Activated CD8-positive, alpha-beta memory T cell treated with anti-CD3 and anti-CD28 coated beads for 1 hour (primary cell): ENCODE results near the gene PDIK1L.
"Not testable (repeated sequence)": the region's sequence is repeated elsewhere in the genome, so short reads cannot be mapped to it uniquely, and the experiment has no call there.

ENCODE experiments used
- DNase-seq, 2 donors: peaks; one replicate each; pipeline ENCODE4 v3.0.0-alpha.2; 2020; ENCODE audit warnings: low read depth in 1 of 2; ENCODE audit errors: extremely low read depth in 1 of 2

Gene PDIK1L

DNA sequence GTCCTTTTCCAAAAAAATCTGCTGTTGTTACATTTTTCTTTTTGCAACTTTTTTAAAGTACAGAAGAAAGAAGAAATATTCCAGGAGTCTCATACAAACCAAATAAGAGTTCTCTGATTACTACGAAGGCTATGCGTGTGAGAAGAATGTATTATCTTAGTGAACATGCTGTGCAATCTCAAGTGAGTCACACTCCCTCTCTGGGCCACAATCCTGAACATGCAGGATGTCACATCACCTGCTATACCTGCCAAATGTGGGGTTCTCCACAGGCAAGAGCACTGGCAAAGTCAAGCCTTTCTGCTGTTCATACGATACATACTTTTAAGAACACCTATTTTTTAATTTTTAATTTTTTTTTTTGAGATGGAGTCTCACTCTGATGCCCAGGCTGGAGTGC is 22.5 kb upstream of the PDIK1L start:
- DNase-seq = no peak

DNA sequence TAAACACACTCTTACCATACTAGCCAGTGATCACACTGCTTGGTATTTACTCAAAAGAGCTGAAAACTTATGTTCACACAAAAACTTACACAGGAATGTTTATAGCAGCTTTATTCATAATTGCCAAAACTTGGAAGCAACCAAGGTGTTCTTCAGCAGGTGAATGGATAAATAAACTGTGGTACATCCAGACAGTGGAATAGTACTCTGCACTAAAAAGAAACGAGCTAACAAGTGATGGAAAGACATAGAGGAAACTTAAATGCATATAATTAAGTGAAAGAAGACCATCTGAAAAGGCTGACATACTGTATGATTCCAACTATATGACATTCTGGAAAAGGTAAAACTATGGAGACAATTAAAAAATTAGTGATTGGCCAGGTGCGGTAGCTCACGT is 20.7 kb upstream of the PDIK1L start:
- DNase-seq = no peak

DNA sequence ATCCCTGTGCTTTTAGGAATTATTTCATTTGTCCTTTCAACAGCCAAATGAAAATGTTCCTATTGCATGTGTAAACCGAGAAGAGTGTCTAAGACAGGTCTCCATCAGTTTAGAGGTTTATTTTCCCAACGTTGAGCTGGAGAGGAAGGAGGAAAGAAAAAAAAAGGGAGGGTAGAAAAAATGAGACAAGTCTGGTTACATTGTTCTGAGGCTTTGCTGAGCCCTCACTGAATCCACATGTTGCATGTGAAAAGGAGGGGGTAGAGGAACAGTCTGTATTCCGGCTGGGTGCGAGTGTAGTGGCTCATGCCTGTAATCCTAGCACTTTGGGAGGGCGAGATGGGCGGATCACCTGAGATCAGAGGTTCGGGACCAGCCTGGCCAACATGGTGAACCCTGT is 19.2 kb upstream of the PDIK1L start:
- no peak for DNase-seq

DNA sequence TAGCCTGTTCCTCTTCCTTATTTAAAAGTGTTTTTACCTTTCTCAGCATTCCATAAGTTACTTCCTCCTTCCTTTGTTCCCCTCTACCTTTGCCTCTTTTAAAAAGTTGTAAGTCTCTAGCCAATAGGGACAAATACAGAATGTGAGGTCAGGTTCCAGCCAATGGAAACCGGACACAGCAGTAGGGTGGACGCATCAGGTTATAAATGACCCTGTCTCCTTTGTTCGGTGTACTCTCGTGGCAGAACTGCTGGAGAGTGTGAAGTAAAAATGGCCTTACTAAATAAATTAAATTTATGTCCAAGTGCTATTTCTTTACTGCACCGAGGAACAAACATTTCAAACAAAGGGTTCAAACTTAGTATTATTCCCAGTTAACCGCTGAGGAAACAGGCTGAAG is 18.1 kb upstream of the PDIK1L start:
- DNase-seq = not testable (repeated sequence)

DNA sequence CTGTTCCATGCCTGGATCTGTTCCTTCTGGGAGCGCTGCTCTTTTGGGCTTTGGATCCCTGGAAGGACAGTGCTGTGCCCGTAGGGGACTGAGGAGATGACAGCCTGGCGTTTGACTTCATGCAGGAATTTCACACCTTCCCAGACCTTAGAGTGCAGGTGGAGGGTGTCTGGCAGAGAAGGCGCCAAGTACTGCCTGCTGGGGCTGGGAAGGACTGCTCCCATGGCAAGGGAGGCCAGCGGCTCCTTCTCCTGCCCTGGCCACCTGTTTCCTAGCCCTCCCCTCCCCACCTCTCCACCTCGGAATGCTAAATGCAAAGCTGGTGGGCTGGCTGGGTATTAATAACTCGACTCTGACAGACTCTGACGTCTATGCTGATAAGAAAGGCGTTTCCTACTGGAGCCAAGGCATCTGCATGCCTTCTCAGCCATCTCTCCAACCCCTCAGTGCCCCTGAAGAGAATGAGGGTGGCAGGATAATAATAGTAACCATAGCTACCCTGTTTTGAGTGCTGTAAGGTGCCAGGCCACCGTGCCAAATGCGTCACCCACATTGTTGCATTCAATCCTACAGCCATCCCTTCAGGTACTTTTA is 17.5 kb upstream of the PDIK1L start:
- DNase-seq = no peak

DNA sequence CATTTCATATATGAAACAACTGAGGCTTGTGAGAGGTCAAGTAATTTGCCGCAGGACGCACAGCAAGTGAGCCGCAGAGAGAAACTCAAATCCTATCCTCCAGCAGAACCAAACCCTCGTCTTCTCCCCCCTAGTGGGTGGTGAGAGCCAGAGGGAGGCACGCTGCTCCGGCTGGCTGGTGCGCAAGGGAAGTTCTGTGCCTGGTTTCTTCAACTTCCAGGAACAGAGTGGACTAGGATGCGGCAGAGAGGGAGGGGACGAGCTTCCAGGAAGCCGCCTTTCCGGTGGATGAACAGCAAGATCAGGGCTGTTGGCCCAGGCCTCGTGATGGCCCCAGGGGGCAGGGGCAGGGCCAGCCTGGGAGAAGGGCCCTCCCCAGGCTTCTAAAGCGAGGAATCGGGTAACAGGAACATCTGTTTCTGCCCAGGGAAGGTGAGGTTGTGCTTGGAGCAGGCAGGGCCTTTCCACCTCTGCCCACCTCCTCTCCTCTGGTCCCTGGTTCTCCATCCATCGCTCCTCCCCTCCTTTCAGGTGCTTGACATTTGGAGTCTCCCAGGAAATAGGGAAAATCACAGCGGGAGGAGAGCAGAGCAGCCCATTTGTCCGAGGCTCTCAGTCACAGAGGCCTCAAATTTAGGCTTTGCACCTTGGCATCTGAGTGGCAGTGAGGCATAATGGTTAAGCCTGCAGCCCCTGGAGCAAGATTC is 16.8 kb upstream of the PDIK1L start:
- DNase-seq = no peak

DNA sequence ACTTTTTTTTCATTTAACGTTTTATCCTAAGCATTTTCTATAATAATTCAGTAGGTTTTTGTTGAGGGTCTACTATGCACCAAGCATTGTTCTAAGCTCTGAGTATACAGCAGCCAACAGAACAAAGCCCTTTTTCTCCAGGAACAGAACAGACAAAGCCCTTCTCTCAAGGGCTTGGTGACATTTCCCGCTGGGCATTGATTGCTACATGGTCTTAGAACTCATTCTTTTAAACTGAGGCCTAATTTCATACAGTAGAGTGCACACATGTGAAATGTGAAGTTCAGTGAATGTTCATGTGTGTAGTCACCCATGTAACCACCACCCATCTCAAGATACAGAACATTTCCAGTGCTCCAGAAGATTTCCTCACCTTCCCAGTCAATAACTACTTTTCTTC is 15.2 kb upstream of the PDIK1L start:
- no peak for DNase-seq

DNA sequence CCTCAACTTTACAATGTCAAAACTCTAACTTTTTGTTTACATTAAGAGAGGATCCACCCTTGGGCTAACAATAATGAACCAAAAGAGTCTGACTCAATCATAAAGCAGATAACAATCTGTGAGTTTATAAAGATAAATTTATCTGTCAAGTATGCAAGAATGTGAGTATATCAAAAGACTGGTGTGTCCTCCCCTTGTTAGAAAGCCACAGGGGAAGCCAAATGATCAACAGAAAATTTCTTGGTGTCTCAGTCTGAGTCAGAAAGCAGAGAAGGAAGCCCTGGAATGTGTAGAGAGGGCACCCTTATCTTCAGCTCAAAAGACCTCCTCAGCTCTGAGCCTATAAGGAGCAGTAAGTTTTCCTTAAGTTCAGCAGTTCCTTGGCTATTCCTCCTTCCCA is 13.9 kb upstream of the PDIK1L start:
- DNase-seq = no peak

DNA sequence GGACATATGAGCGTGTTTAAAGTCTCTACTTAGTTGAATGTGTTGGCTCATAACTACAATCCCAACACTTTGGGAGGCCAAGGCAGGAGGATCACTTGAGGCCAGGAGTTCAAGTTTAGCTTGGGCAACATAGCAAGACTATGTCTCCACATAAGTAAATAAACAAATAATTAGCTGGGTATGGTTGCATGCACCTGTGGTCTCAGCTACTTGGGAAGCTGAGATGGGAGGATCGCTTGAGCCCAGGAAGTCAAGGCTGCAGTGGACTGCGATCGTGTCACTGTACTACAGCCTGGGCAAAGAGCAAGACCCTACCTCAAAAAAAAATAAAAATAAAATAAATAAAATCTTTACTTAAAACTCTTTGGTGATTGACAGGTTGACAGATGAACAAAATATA is 13.0 kb upstream of the PDIK1L start:
- DNase-seq = no peak

DNA sequence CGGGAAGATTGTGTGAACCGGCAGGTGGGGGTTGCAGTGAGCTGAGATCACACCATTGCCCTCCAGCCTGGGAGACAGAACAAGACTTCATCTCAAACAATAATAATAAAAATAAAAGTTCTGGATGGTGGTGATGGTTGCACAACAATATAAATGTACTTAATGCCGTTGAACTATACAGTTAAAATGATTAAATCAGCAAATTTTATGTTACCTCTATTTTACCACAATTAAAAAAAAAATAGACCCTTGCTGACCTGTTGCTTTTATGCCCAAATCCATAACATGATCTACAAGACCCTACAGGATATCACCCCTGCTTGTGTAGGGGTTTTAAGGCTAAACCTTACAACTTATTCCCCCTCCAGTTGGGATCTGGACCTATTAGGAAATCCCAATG is 11.8 kb upstream of the PDIK1L start:
- DNase-seq = no peak

DNA sequence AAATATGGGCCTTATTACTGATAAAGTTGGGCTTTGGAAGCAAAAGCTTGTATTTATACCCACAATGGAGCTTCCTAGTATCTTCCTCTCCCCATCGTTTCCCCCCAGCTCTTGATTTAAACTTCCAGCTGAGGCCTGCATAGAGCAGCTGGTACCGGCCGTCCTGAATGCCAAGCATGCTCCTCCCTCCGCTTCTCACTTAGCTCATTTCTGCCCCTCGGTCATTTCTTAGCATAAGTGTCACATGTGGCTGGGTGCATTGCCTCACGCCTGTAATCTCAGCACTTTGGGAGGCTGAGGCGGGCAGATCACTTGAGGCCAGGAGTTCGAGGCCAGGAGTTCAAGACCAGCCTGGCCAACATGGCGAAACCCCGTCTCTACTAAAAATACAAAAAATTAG is 11.4 kb upstream of the PDIK1L start:
- DNase-seq = not testable (repeated sequence)

DNA sequence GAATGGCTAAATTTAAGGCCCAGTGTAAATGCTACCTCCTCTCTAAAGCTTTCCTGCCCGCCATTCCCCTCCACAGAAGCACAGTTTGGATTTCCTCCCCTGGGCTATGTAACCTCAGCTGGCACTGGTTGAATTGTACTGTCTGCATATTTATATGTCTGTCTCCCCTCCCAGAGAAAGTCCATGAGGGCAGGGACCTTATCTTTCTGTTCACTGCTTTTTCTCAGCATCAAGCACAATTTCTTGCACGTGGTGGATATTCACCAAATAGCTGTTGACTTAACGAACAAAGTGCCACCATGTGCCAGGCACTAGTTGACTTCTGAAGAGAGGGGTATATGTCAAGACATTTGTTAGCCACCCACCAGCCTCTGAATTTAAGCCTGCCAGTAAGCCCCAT is 9.5 kb upstream of the PDIK1L start:
- no peak for DNase-seq

DNA sequence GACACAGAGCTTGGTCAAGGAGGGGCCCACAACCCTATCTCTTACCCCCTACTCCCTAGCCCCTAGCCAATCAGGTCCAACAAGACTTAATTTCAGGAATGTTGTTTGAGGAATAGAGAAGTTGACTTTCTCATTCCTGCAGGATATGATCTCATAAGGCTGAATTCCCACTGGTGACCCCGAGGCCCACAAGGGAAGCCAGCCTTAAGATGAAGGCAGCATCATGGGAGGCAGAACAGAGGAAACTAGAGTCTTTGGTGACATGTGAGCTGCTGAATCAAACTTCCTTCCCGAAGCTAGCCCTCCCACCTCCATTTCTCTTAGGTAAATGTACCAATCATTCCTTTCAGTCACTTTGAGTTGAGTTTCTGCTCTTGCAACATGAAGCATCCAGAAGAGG is 9.1 kb upstream of the PDIK1L start:
- DNase-seq = no peak

DNA sequence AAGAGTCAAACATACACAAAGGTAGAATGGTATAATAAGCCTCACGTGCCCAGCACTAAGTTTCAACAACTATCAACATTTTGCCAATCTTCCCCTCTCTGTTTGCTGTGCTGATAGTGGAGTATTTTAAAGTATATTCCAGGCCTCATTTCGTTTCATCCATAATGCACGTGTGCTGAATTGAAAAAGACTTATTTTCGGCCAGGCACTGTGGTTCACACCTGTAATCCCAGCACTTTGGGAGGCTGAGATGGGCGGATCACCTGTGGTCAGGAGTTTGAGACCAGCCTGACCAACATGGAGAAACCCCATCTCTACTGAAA is 6.4 kb upstream of the PDIK1L start:
- not testable (repeated sequence) for DNase-seq

DNA sequence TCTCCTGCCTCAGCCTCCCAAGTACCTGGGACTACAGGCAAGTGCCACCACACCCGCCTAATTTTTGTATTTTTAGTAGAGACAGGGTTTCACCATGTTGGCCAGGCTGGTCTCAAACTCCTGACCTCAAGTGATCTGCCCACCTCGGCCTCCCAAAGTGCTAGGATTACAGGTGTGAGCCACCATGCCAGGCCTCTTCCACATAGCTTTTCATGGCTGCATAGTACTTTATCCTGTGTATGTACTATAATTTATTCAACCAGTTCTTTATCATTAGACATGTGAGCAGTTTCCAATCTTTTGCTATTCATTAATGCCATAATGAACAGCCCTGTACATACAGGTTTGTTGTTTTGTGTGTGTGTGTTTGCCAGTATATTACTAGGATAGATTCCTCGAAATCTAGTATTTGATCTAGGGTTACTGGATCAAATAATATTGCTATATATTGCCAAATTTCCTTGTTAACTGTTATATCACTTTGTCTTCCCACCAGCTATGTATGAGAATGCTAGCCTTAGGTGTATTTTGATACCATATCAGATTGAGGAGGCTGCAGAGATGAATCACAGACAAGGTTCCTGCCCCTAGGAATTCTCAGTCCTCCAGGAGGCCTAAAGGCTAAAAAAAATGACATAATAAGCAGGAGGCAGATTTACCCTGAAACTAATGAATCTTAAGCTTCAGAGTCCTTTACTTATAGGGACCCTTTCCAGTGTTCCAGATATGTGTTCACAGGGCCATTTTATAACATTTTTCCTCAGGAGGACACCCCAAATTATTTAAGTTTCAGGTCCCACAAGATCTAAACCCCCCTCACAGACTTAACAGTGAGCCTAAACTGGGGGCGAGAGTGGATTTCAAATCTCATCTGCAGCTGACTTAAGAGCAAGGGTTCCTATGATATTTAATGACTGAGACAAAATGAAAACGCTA is 2.1 kb upstream of the PDIK1L start:
- no peak for DNase-seq

DNA sequence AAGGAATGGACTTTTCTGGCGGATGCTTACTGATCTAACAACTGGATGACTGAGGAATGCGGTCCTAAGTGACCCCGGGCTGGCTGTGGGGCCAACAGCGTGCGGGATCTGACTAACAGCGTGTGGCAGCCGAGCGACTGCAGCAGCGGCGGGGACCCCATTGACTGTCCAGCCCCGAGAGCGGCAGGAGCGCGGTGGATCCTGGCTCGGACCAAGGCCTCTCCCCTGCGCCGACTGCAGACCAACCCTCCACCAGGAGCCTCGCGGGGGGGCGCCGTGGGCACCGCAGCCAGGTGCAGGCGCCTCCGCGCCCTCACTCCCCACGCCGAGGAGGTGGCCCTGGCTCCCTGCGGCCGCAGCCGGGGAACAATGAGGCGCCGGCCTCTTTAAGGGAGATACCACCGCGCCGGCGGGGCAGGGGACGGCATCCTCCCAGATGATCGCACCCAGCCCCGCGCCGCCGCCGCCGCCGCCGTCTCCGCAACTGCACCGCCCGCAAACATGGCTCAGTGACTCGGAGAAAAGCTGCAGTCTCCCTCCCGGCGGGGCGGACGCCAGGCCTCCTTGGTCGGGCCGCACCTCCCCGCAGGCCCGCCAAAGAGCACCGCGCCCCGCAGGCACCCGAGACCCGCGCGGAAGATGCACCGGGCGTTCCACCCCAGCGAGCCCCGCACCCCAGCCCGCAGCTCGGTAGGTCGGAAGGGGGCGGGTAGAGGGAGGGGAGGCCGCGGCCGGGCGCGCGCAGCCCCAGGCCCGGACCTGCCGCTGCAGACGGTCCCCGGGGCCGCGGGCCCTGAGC is 694 bp upstream of the PDIK1L start:
- DNase-seq = peak; percentile 19 to 64

DNA sequence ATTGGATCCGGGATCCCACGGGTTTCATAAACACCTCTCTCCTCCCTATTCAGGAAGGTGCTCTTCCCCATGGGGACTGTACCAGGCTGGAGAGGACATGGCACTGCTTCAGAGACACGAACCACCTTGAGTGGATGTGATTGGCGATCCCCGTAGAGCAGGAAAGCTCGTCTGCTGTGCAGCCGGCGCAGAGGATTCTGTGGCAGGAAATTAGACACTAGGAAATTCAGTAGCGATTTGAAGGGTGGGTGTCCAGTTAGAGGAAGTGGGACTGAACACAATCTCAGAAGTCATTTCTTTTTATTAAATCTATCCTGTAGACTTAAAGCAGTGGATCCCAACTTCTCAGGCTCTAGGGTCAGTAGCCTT is 767 bp downstream of the PDIK1L start:
- no peak for DNase-seq

DNA sequence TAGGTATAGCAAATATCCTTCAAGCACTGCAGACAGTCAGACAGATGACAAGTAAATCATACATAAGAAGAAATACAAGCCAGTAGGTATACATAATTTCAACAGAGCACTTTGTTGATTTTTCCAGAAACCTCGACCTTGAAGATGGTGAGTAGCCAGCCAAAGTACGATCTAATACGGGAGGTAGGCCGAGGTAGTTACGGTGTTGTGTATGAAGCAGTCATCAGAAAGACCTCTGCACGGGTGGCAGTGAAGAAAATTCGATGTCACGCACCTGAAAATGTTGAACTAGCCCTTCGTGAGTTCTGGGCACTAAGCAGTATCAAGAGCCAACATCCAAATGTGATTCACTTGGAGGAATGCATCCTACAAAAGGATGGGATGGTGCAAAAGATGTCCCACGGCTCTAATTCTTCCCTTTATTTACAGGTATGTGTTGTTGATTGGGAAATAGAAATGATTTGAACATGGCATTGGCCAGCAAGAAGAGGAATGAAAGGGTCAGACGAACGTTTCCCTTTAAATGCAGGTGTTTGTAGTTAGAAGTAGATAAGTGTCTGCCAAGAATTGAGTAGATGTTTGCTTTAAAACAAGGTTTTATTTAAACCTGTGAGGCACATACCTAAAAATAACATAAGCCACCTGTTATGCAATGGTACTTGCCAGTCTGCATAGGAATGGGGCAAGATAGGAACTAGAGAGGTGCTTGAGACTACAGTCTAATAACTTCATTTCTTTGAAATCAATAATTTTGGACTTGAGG is 2.7 kb downstream of the PDIK1L start:
- DNase-seq = no peak

DNA sequence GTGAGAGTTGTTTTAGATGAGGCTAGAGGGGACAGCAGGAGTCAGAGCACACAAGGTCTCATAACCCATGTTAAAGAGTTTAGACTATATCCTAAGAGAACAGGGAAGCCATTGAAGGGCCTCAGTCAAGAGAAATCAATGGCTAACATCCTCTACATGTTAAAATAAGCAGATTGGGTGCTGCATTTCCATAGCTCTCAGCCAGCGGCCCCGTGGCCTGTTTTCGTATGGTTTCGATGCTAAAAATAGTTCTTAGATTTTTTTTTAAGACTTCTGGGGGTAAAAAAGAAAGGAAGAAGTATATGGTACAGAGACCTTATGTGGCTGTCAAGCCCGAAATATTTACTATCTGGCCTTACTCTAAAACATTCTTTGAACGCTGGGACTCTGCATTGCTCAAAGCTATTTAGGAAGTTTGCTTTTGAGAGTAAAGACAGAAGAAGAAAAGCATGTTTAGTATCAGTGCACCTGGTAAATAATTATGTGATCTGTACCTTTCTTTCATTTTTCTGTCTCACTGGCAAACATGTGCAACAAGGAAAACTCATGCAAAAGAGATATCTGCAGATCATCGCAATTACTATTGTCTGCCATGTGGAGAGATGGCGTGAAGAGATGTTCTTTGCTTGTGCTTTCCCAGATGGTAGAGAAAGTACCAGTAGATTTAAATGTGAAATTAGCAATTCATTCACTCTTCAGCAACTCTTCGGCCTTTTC is 8.4 kb downstream of the PDIK1L start:
- DNase-seq = no peak
